Neural cell (in vitro differentiated cells): ENCODE results near the gene PRDM11.

Source experiments
- CTCF ChIP-seq: fragments of 450-650 bp; IDR thresholded peaks from 2 replicates; pipeline ENCODE4 v1.5.1; 2014; ENCODE audit warnings: antibody characterized with exemption, mild to moderate bottlenecking, moderate library complexity; ENCODE audit not compliant: poor library complexity, severe bottlenecking
- MXI1 ChIP-seq: fragments of 450-650 bp; conservative IDR thresholded peaks from 2 replicates; pipeline ENCODE4 v1.6.1; 2014; ENCODE audit warnings: antibody characterized with exemption, mild to moderate bottlenecking; ENCODE audit not compliant: poor library complexity, severe bottlenecking
- POLR2AphosphoS5 ChIP-seq: IDR thresholded peaks from 2 replicates; pipeline ENCODE4 v1.6.1; 2012
- RAD21 ChIP-seq: fragments of 450-650 bp; conservative IDR thresholded peaks from 2 replicates; pipeline ENCODE4 v1.6.1; 2014; ENCODE audit warnings: antibody characterized with exemption, mild to moderate bottlenecking, moderate library complexity
- SMC3 ChIP-seq: fragments of 450-650 bp; conservative IDR thresholded peaks from 2 replicates; pipeline ENCODE4 v1.6.1; 2014; ENCODE audit warnings: antibody characterized with exemption, mild to moderate bottlenecking, moderate library complexity; ENCODE audit not compliant: poor library complexity

GRCh38 chr11:45213717-45214116 lies 67.3 kb downstream of the PRDM11 start:
- TF ChIP-seq RAD21 (no peak), SMC3 (no peak), CTCF (no peak), MXI1 (no peak), POLR2AphosphoS5 (no peak)
